SIG-M5 treated with dmso at 0.1 percent for 504 hours (cell line): ENCODE results near the gene TBXAS1.

Source experiments
- DNase-seq: peaks from one replicate; lab custom pipeline; 2025; ENCODE audit not compliant: unreplicated experiment; lab: John Stamatoyannopoulos, UW

TBXAS1 gene

GRCh38 chr7:140039896-140040295 is 210.8 kb downstream of the TBXAS1 start:
- no peak for DNase-seq

GRCh38 chr7:140041659-140042385 is 212.8 kb downstream of the TBXAS1 start:
- peak; percentile 8 for DNase-seq

- no peak for DNase-seq
Observed at GRCh38 chr7:140042386-140042670, 213.3 kb downstream of the TBXAS1 start.

- no peak for DNase-seq
Observed at GRCh38 chr7:140044251-140044650, 215.2 kb downstream of the TBXAS1 start.

- no peak for DNase-seq
Observed at GRCh38 chr7:140045697-140046096, 216.6 kb downstream of the TBXAS1 start.

- DNase-seq = no peak
Observed at GRCh38 chr7:140047197-140047596, 218.1 kb downstream of the TBXAS1 start.

- DNase-seq = no peak
Observed at GRCh38 chr7:140048138-140048537, 219.1 kb downstream of the TBXAS1 start.

- DNase-seq = no peak
Observed at GRCh38 chr7:140048989-140049338, 219.9 kb downstream of the TBXAS1 start.

GRCh38 chr7:140049339-140050024 is 220.4 kb downstream of the TBXAS1 start:
- peak; percentile 19 for DNase-seq

- DNase-seq = no peak
Observed at GRCh38 chr7:140050100-140050499, 221.0 kb downstream of the TBXAS1 start.

- DNase-seq = peak; percentile 44
Observed at GRCh38 chr7:140051820-140052219, 222.8 kb downstream of the TBXAS1 start.

- DNase-seq = no peak
Observed at GRCh38 chr7:140053812-140054539, 224.9 kb downstream of the TBXAS1 start.

- DNase-seq = no peak
Observed at GRCh38 chr7:140054751-140055150, 225.7 kb downstream of the TBXAS1 start.

GRCh38 chr7:140055833-140056232 is 226.8 kb downstream of the TBXAS1 start:
- no peak for DNase-seq

GRCh38 chr7:140056431-140057142 is 227.5 kb downstream of the TBXAS1 start:
- no peak for DNase-seq

- DNase-seq = no peak
Observed at GRCh38 chr7:140057143-140057535, 228.1 kb downstream of the TBXAS1 start.

- no peak for DNase-seq
Observed at GRCh38 chr7:140058517-140058916, 229.5 kb downstream of the TBXAS1 start.

GRCh38 chr7:140059273-140060242 is 230.5 kb downstream of the TBXAS1 start:
- DNase-seq = no peak

- no peak for DNase-seq
Observed at GRCh38 chr7:140060243-140060630, 231.2 kb downstream of the TBXAS1 start.

- no peak for DNase-seq
Observed at GRCh38 chr7:140060788-140061606, 231.9 kb downstream of the TBXAS1 start.
